Neuronal stem cell (in vitro differentiated cells): Measurements from ENCODE around the gene GOLIM4.
A peak's percentile ranks its signal among the peaks of the same experiment; 100 is the strongest.

Experiments
- DNase-seq: peaks from one replicate; pipeline ENCODE4 v3.0.0-alpha.2; 2013; ENCODE audit warnings: low spot score
- H2AFZ ChIP-seq: one replicate; pipeline ENCODE4 v1.6.1; 2013; ENCODE audit warnings: mild to moderate bottlenecking, low read length, inconsistent platforms
- H2AK5ac ChIP-seq: 2 replicates; pipeline ENCODE4 v1.6.1; 2013; ENCODE audit warnings: low read depth, mild to moderate bottlenecking, inconsistent platforms, low read length, moderate library complexity, mixed read lengths
- H2BK120ac ChIP-seq: 2 replicates; pipeline ENCODE4 v1.6.1; 2013; ENCODE audit warnings: low read depth, mild to moderate bottlenecking, inconsistent platforms, low read length, moderate library complexity, mixed read lengths
- H2BK12ac ChIP-seq: one replicate; pipeline ENCODE4 v1.6.1; 2013; ENCODE audit warnings: low read length, inconsistent platforms
- H2BK15ac ChIP-seq: 2 replicates; pipeline ENCODE4 v1.6.1; 2013; ENCODE audit warnings: mild to moderate bottlenecking, low read length, inconsistent platforms, mixed read lengths
- H2BK5ac ChIP-seq: one replicate; pipeline ENCODE4 v1.6.1; 2013; ENCODE audit warnings: inconsistent platforms, mild to moderate bottlenecking, low read length, moderate library complexity
- H3K14ac ChIP-seq: one replicate; pipeline ENCODE4 v1.6.1; 2013; ENCODE audit warnings: low read length, inconsistent platforms
- H3K18ac ChIP-seq: 2 replicates; pipeline ENCODE4 v1.6.1; 2013; ENCODE audit warnings: low read length, inconsistent platforms
- H3K23ac ChIP-seq: 2 replicates; pipeline ENCODE4 v1.6.1; 2013; ENCODE audit warnings: low read depth, mild to moderate bottlenecking, mixed read lengths, low read length, inconsistent platforms; ENCODE audit not compliant: poor library complexity
- H3K27ac ChIP-seq: replicated peaks from 3 replicates; pipeline ENCODE4 v1.5.1; 2013; ENCODE audit warnings: low read length, inconsistent platforms
- H3K27me3 ChIP-seq, 3 experiments: 2 replicates each; pipeline ENCODE4 v1.6.1; 2013; ENCODE audit warnings: low read length in 3 of 3, mild to moderate bottlenecking in 2 of 3, inconsistent platforms in 1 of 3, low read depth in 1 of 3, mixed read lengths in 1 of 3, moderate library complexity in 1 of 3; ENCODE audit not compliant: control insufficient read depth in 3 of 3, insufficient read depth in 3 of 3
- H3K36me3 ChIP-seq, 2 donors: replicated peaks in 1 of 2; 2 replicates each; pipeline ENCODE4 v1.6.1; 2013; ENCODE audit warnings: low read length in 2 of 2; ENCODE audit not compliant: control insufficient read depth in 2 of 2, insufficient read depth in 2 of 2
- H3K4ac ChIP-seq: 2 replicates; pipeline ENCODE4 v1.6.1; 2013; ENCODE audit warnings: inconsistent platforms, mild to moderate bottlenecking, low read length, moderate library complexity
- H3K4me1 ChIP-seq, 2 donors: 1 replicate in 1 of 2; 2 replicates in 1 of 2; pipeline ENCODE4 v1.6.1; 2013; ENCODE audit warnings: low read length in 2 of 2, low read depth in 1 of 2; ENCODE audit not compliant: control insufficient read depth in 2 of 2, insufficient read depth in 1 of 2
- H3K4me2 ChIP-seq: one replicate; pipeline ENCODE4 v1.6.1; 2013; ENCODE audit warnings: mild to moderate bottlenecking, low read length, inconsistent platforms; ENCODE audit not compliant: insufficient read depth, poor library complexity, severe bottlenecking
- H3K4me3 ChIP-seq, 2 donors: 2 replicates each; pipeline ENCODE4 v1.5.1; 2013; ENCODE audit warnings: low read length in 2 of 2, mild to moderate bottlenecking in 2 of 2, inconsistent platforms in 1 of 2, moderate library complexity in 1 of 2
- H3K79me1 ChIP-seq: one replicate; pipeline ENCODE4 v1.6.1; 2013; ENCODE audit warnings: low read depth, mild to moderate bottlenecking, inconsistent platforms, low read length, moderate library complexity
- H3K9ac ChIP-seq: one replicate; pipeline ENCODE4 v1.6.1; 2013; ENCODE audit warnings: mild to moderate bottlenecking, low read depth, low read length, inconsistent platforms; ENCODE audit not compliant: poor library complexity
- H3K9me3 ChIP-seq, 2 donors: replicated peaks in 1 of 2; 2 replicates each; pipeline versions ENCODE3 to v1.6.1; 2013; ENCODE audit warnings: low read length in 2 of 2, mild to moderate bottlenecking in 2 of 2, inconsistent platforms in 1 of 2, low read depth in 1 of 2, mixed read lengths in 1 of 2, moderate library complexity in 1 of 2; ENCODE audit not compliant: control insufficient read depth in 2 of 2, insufficient read depth in 1 of 2
- H4K8ac ChIP-seq: one replicate; pipeline ENCODE4 v1.6.1; 2013; ENCODE audit warnings: low read depth, mild to moderate bottlenecking, inconsistent platforms, low read length, moderate library complexity
- H4K91ac ChIP-seq: one replicate; pipeline ENCODE4 v1.6.1; 2013; ENCODE audit warnings: low read length, low read depth, mild to moderate bottlenecking, inconsistent platforms; ENCODE audit not compliant: poor library complexity
- WGBS, 2 donors: extraction: QIAGEN DNeasy Blood & Tissue Kit; methylation state at CpG; one replicate each; pipeline ENCODE4 v1.1.7; 2013; ENCODE audit warnings: missing lambda C conversion rate in 2 of 2, mixed read lengths in 1 of 2; ENCODE audit not compliant: insufficient read length in 2 of 2, insufficient replicate concordance in 1 of 2; ENCODE audit errors: extremely low coverage in 2 of 2; 5-methylcytosine and 5-hydroxymethylcytosine counted together

Gene GOLIM4

DNA sequence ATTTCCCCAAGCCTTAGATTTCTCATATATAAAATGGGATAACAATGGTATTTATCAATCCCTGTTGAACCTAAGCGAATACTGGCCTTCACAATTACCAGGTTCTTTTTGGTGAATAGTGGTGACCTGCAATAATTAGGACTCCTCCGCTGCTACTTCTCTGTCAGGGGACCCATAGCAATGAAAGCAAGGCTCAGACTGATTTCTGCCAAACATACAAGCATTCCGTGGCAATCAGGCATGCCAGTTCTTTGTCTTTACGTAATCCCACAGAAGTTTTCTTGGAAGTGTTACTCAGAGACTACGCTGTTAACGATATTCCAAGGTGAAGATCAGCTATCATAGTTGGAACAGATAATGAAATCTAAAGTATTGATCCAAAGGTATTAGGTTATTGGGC lies 105.7 kb downstream of the GOLIM4 start:
- H2BK5ac ChIP-seq, result no peak overlapping the region
- no peak overlapping the region for H3K14ac ChIP-seq
- H3K9me3 ChIP-seq, result no peaks in the 10 kb centered on the region
- H3K27ac ChIP-seq, result no peak overlapping the region
- no peak overlapping the region for H3K4me3 ChIP-seq
- H4K91ac ChIP-seq, result no peak overlapping the region
- H2AFZ ChIP-seq, result no peak overlapping the region
- H2BK12ac ChIP-seq, result no peak overlapping the region
- no peak overlapping the region for H4K8ac ChIP-seq
- no peak overlapping the region for H2BK120ac ChIP-seq
- H3K79me1 ChIP-seq, result no peaks in the 10 kb centered on the region
- no peak overlapping the region for H3K18ac ChIP-seq
- H3K9ac ChIP-seq, result no peak overlapping the region
- H3K4me1 ChIP-seq, result no peaks in the 10 kb centered on the region
- H3K23ac ChIP-seq, result no peak overlapping the region
- no peak for DNase-seq
- no peak overlapping the region for H3K4me2 ChIP-seq
- H3K4ac ChIP-seq, result no peak overlapping the region
- no CpG with 5 or more reads among the region's 6 CpGs for WGBS, 2 donors
- no peaks in the 10 kb centered on the region for H3K36me3 ChIP-seq
- no peak overlapping the region for H2BK15ac ChIP-seq
- no peaks in the 10 kb centered on the region for H3K27me3 ChIP-seq
- H2AK5ac ChIP-seq, result no peak overlapping the region

DNA sequence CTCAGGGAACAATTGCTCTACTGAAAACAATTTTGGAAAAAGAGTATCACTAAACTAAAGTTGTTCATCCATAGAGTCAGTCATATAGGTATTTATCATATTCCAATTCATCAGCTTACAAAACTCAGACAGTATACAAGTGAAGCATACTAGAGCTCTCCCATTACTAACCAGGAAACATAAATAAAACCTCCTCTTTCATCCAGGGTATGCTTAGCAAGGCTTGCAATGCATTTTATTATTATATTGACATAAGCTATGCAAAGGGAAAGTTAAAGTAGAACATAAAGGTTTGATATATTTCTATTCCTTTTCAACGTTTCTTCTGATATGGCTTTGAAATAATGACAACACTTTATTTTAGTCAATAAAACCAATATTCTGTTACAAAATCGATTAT lies 106.7 kb downstream of the GOLIM4 start:
- Histone ChIP-seq H3K27ac (no peak overlapping the region), H3K9me3 (no peaks in the 10 kb centered on the region), H3K4me2 (no peak overlapping the region), H2BK15ac (no peak overlapping the region), H3K79me1 (no peaks in the 10 kb centered on the region), H3K27me3 (no peaks in the 10 kb centered on the region), H3K4me1 (no peaks in the 10 kb centered on the region), H4K8ac (no peak overlapping the region), H3K9ac (no peak overlapping the region), H3K23ac (no peak overlapping the region), H3K14ac (no peak overlapping the region), H2BK5ac (no peak overlapping the region), H3K18ac (no peak overlapping the region), H2BK12ac (no peak overlapping the region), H2AK5ac (no peak overlapping the region), H3K4me3 (no peak overlapping the region), H3K4ac (no peak overlapping the region), H2AFZ (no peak overlapping the region), H3K36me3 (no peaks in the 10 kb centered on the region), H2BK120ac (no peak overlapping the region), H4K91ac (no peak overlapping the region)
- no peak for DNase-seq
- no CpG with 5 or more reads among the region's 2 CpGs for WGBS, 2 donors

DNA sequence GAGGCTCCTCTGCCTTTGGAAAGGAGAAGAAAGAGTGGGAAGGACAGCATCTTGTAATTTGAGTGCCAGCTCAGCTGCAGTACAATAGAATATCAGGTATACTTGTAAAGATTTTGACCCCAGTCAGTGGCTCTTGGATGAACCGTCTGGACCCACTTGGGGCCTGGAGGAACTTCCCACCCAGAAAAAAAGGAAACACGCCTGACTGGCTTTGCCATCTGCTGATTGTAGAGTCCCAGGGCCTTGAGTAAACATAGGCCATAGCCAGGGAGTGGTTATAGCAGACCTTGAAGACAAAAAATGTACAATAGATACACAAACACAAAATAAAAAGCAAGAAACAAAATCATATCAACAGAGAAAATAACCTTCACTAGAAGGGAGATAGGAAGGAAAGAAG lies 112.1 kb downstream of the GOLIM4 start:
- Histone ChIP-seq H3K9ac (no peak overlapping the region), H3K9me3 (no peaks in the 10 kb centered on the region), H3K4me3 (no peak overlapping the region), H3K14ac (no peak overlapping the region), H2AFZ (no peak overlapping the region), H3K4me1 (no peaks in the 10 kb centered on the region), H3K4me2 (no peak overlapping the region), H3K23ac (no peak overlapping the region), H2BK5ac (no peak overlapping the region), H3K4ac (no peak overlapping the region), H3K27ac (no peak overlapping the region), H3K27me3 (no peaks in the 10 kb centered on the region), H2AK5ac (no peak overlapping the region), H3K36me3 (no peaks in the 10 kb centered on the region), H4K91ac (no peak overlapping the region), H3K18ac (no peak overlapping the region), H2BK15ac (no peak overlapping the region), H2BK120ac (no peak overlapping the region), H3K79me1 (no peaks in the 10 kb centered on the region), H4K8ac (no peak overlapping the region), H2BK12ac (no peak overlapping the region)
- WGBS, 2 donors, result no CpG with 5 or more reads among the region's 2 CpGs
- DNase-seq, result no peak

DNA sequence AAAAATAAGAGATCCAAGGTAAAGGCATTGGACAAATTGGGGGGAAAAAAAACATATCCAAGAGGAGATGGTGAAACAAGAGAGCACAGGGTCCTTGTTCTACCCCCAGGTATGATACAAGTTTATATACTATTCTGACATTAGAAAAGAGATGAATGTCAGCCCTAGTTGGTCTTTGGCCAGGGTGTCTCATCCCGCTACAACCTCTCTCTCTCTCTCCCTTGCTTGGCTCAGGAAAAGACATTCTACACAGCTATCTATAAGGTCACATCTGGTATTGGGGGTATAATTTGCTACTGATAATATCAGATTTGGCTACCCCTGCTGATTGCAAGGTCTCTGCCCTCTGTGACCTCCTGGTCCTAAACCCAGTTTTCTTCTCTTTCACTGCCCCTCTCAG lies 117.2 kb downstream of the GOLIM4 start:
- Histone ChIP-seq H3K27me3 (no peaks in the 10 kb centered on the region), H3K27ac (no peak overlapping the region), H3K4me2 (no peak overlapping the region), H3K18ac (no peak overlapping the region), H4K8ac (no peak overlapping the region), H3K4me3 (no peak overlapping the region), H3K36me3 (no peaks in the 10 kb centered on the region), H2BK5ac (no peak overlapping the region), H3K9me3 (no peaks in the 10 kb centered on the region), H2AFZ (peak overlapping the region; percentile 78), H4K91ac (no peak overlapping the region), H2AK5ac (no peak overlapping the region), H2BK12ac (no peak overlapping the region), H2BK120ac (no peak overlapping the region), H3K4me1 (peaks cover 0 to 4% of the 10 kb centered on the region in 2 donors), H3K9ac (no peak overlapping the region), H3K14ac (no peak overlapping the region), H2BK15ac (no peak overlapping the region), H3K79me1 (no peaks in the 10 kb centered on the region), H3K23ac (no peak overlapping the region), H3K4ac (no peak overlapping the region)
- WGBS, 2 donors, result no CpG with 5 or more reads among the region's 1 CpG
- DNase-seq, result no peak
